H9 (cell line): ENCODE measurements around the gene KCNMA1. TPM values are rescaled to one million over a fixed set of nuclear protein-coding genes. Genes with fewer than 3 reads are reported as not detected.

Source experiments
- DNase-seq: peaks from one replicate; pipeline ENCODE4 v3.0.0-alpha.2; 2017
- H2AFZ ChIP-seq: one replicate; pipeline ENCODE4 v1.6.1; 2013; ENCODE audit warnings: mild to moderate bottlenecking, low read length, control low read depth, moderate library complexity
- H2AK5ac ChIP-seq: 2 replicates; pipeline ENCODE4 v1.6.1; 2013; ENCODE audit warnings: low read length, control low read depth, mixed read lengths; ENCODE audit not compliant: insufficient read length
- H2BK120ac ChIP-seq: one replicate; pipeline ENCODE4 v1.6.1; 2013; ENCODE audit warnings: low read depth, mild to moderate bottlenecking, low read length, control low read depth, inconsistent platforms; ENCODE audit not compliant: poor library complexity, severe bottlenecking
- H2BK12ac ChIP-seq: 2 replicates; pipeline ENCODE4 v1.6.1; 2013; ENCODE audit warnings: low read length, control low read depth, mixed read lengths, low read depth; ENCODE audit not compliant: insufficient read length
- H2BK15ac ChIP-seq: 2 replicates; pipeline ENCODE4 v1.6.1; 2013; ENCODE audit warnings: low read depth, low read length, control low read depth
- H2BK20ac ChIP-seq: one replicate; pipeline ENCODE4 v1.6.1; 2013; ENCODE audit warnings: low read depth, mild to moderate bottlenecking, low read length, control low read depth, inconsistent platforms; ENCODE audit not compliant: poor library complexity, severe bottlenecking
- H2BK5ac ChIP-seq: 2 replicates; pipeline ENCODE4 v1.6.1; 2013; ENCODE audit warnings: low read length, control low read depth, mixed read lengths; ENCODE audit not compliant: insufficient read length
- H3K14ac ChIP-seq: 2 replicates; pipeline ENCODE4 v1.6.1; 2013; ENCODE audit warnings: low read length, control low read depth; ENCODE audit not compliant: insufficient read depth
- H3K18ac ChIP-seq: 2 replicates; pipeline ENCODE4 v1.6.1; 2013; ENCODE audit warnings: low read depth, mild to moderate bottlenecking, mixed read lengths, low read length, control low read depth; ENCODE audit not compliant: insufficient read length
- H3K23ac ChIP-seq: 2 replicates; pipeline ENCODE4 v1.6.1; 2013; ENCODE audit warnings: low read length, control low read depth, mixed read lengths, low read depth; ENCODE audit not compliant: insufficient read length
- H3K23me2 ChIP-seq: 2 replicates; pipeline ENCODE4 v1.6.1; 2013; ENCODE audit warnings: low read depth, mild to moderate bottlenecking, mixed read lengths, low read length, control low read depth; ENCODE audit not compliant: insufficient read length, poor library complexity, severe bottlenecking
- H3K27ac ChIP-seq: 2 replicates; pipeline ENCODE4 v1.5.1; 2013; ENCODE audit warnings: low read length, control low read depth, mixed read lengths, low read depth; ENCODE audit not compliant: insufficient read length
- H3K27me3 ChIP-seq: 2 replicates; pipeline ENCODE4 v1.6.1; 2013; ENCODE audit warnings: low read length, control low read depth, inconsistent platforms; ENCODE audit not compliant: insufficient read depth
- H3K4ac ChIP-seq: 2 replicates; pipeline ENCODE4 v1.6.1; 2013; ENCODE audit warnings: low read depth, mild to moderate bottlenecking, control low read depth, inconsistent platforms, low read length, moderate library complexity
- H3K4me1 ChIP-seq: 2 replicates; pipeline ENCODE4 v1.6.1; 2013; ENCODE audit warnings: low read length, control low read depth, inconsistent platforms; ENCODE audit not compliant: insufficient read depth
- H3K4me2 ChIP-seq: 2 replicates; pipeline ENCODE4 v1.6.1; 2013; ENCODE audit warnings: low read length, control low read depth, mixed read lengths; ENCODE audit not compliant: insufficient read length, insufficient read depth
- H3K56ac ChIP-seq: 2 replicates; pipeline ENCODE4 v1.6.1; 2013; ENCODE audit warnings: low read depth, mild to moderate bottlenecking, mixed read lengths, low read length, control low read depth; ENCODE audit not compliant: insufficient read length
- H3K79me1 ChIP-seq: 2 replicates; pipeline ENCODE4 v1.6.1; 2013; ENCODE audit warnings: low read depth, mild to moderate bottlenecking, moderate library complexity, low read length, control low read depth, inconsistent platforms; ENCODE audit not compliant: insufficient read depth, poor library complexity, severe bottlenecking
- H3K79me2 ChIP-seq: 2 replicates; pipeline ENCODE4 v1.6.1; 2013; ENCODE audit warnings: low read length, control low read depth, inconsistent platforms; ENCODE audit not compliant: insufficient read depth
- H3K9ac ChIP-seq: 2 replicates; pipeline ENCODE4 v1.6.1; 2013; ENCODE audit warnings: low read length, control low read depth, mixed read lengths; ENCODE audit not compliant: insufficient read length; ENCODE audit errors: extremely low read depth
- H3K9me3 ChIP-seq: one replicate; pipeline ENCODE4 v1.6.1; 2013; ENCODE audit warnings: low read depth, low read length, inconsistent platforms; ENCODE audit not compliant: control insufficient read depth
- H3T11ph ChIP-seq: one replicate; pipeline ENCODE4 v1.6.1; 2013; ENCODE audit warnings: mild to moderate bottlenecking, low read length, control low read depth, inconsistent platforms
- H4K20me1 ChIP-seq: one replicate; pipeline ENCODE4 v1.6.1; 2013; ENCODE audit not compliant: control insufficient read depth, insufficient read length, insufficient read depth
- H4K5ac ChIP-seq: 2 replicates; pipeline ENCODE4 v1.6.1; 2013; ENCODE audit warnings: low read depth, mild to moderate bottlenecking, mixed read lengths, low read length, control low read depth; ENCODE audit not compliant: insufficient read length
- H4K8ac ChIP-seq: replicated peaks from 2 replicates; pipeline ENCODE4 v1.6.1; 2013; ENCODE audit warnings: low read length, control low read depth, mixed read lengths, low read depth; ENCODE audit not compliant: insufficient read length
- H4K91ac ChIP-seq: 2 replicates; pipeline ENCODE4 v1.6.1; 2013; ENCODE audit warnings: low read depth, mild to moderate bottlenecking, moderate library complexity, mixed read lengths, low read length, control low read depth; ENCODE audit not compliant: insufficient read length
- H3K27ac Mint-ChIP-seq, 3 experiments: 2 replicates in 2 of 3; 3 replicates in 1 of 3; pipeline ENCODE4 v1.8.0; 2020 to 2021; ENCODE audit warnings: mixed read lengths in 3 of 3, mild to moderate bottlenecking in 1 of 3, moderate library complexity in 1 of 3
- H3K27me3 Mint-ChIP-seq: 2 replicates; pipeline ENCODE4 v1.8.0; 2021; ENCODE audit warnings: low read depth, mild to moderate bottlenecking, moderate library complexity, mixed read lengths
- H3K36me3 Mint-ChIP-seq, 3 experiments: 2 replicates in 2 of 3; 3 replicates in 1 of 3; pipeline ENCODE4 v1.8.0; 2020 to 2021; ENCODE audit warnings: low read depth in 3 of 3, mixed read lengths in 3 of 3; ENCODE audit not compliant: insufficient read depth in 1 of 3
- H3K4me1 Mint-ChIP-seq, 2 experiments: 2 replicates each; pipeline ENCODE4 v1.8.0; 2020; ENCODE audit warnings: mixed read lengths in 2 of 2
- H3K4me3 Mint-ChIP-seq, 2 experiments: 2 replicates in 1 of 2; 3 replicates in 1 of 2; pipeline ENCODE4 v1.8.0; 2020 to 2021; ENCODE audit warnings: mild to moderate bottlenecking in 2 of 2, mixed read lengths in 2 of 2, moderate library complexity in 1 of 2
- H3K9me3 Mint-ChIP-seq, 2 experiments: 2 replicates in 1 of 2; 3 replicates in 1 of 2; pipeline ENCODE4 v1.8.0; 2020; ENCODE audit warnings: mild to moderate bottlenecking in 2 of 2, mixed read lengths in 2 of 2, moderate library complexity in 1 of 2
- WGBS: extraction: QIAGEN DNeasy Blood & Tissue Kit; methylation state at CpG from one replicate; pipeline ENCODE4 v1.1.7; 2013; ENCODE audit warnings: missing lambda C conversion rate, low lambda C conversion rate, mixed read lengths; ENCODE audit not compliant: insufficient read length; ENCODE audit errors: extremely low coverage; 5-methylcytosine and 5-hydroxymethylcytosine counted together
- total RNA-seq: library from RNA; stranded (reverse); gene quantifications from 2 replicates; pipeline ENCODE4 v1.2.1, GENCODE V29; 2021
- TF ChIP-seq, protein P1 (sequence below): fragments of 200-600 bp; sonication (generic); conservative IDR thresholded peaks from 3 replicates; pipeline ENCODE4 v1.8.0; 2021; ENCODE audit warnings: antibody characterized with exemption, mild to moderate bottlenecking

The KCNMA1 gene
- total RNA-seq, 1 experiment from 2014 or later = 2.0 TPM

DNA sequence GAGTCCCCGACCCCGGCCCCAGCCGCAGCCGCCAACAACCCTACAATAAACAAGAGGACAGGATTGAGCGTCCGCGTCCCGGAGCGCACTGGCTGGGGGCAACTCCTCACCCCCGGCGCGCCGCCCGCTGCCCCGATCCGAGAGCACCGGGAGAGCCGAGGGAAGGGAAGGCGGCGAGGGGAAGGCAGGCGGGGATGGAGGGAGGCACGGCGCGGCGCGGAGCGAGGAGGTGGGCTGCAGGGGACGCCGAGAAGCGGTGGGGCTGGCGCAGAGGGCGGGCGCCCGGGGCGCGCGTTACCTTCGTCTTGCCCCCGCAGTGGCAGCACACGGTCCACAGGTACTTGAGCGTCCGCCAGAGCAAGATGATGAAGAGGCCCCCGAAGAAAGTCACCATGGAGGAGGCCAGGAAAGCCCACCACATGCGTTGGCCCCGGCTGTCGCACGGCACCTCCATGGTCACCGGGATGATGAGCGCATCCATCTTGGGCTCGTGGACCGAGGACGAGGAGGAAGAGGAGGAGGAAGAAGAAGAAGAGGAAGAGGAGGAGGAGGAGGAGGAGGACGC lies 559 bp downstream of the KCNMA1 start:
- peak overlapping the region; percentile 88 to 100 for H3K4me3 Mint-ChIP-seq
- no peak overlapping the region for H2BK12ac ChIP-seq

More for the DNA sequence above, 559 bp downstream of the KCNMA1 start:
- no peaks in the 10 kb centered on the region for H4K20me1 ChIP-seq
- H4K5ac ChIP-seq = no peak overlapping the region
- peak; percentile 41 for DNase-seq
- peak overlapping the region; percentile 27; the same call in 1 of the 2 replicates for H3K14ac ChIP-seq
- peaks cover 88% of the 10 kb centered on the region for H3K27me3 Mint-ChIP-seq
- no peaks in the 10 kb centered on the region for H3K79me2 ChIP-seq
- no peak overlapping the region for H3T11ph ChIP-seq
- H3K23me2 ChIP-seq = peaks cover 20% of the 10 kb centered on the region
- H4K8ac ChIP-seq = no peak overlapping the region
- H3K23ac ChIP-seq = no peak overlapping the region
- no peak overlapping the region for H2BK120ac ChIP-seq
- no peak overlapping the region for H2AK5ac ChIP-seq
- peaks cover 40% of the 10 kb centered on the region for H3K27me3 ChIP-seq
- no peak overlapping the region for H2BK5ac ChIP-seq
- H3K4me1 ChIP-seq = no peaks in the 10 kb centered on the region; the same call in 1 of the 2 replicates
- no peak overlapping the region for H3K27ac ChIP-seq
- no peak overlapping the region for H2BK15ac ChIP-seq
- H4K91ac ChIP-seq = no peak overlapping the region
- no peak overlapping the region for H2AFZ ChIP-seq
- TF ChIP-seq, protein P1, sequence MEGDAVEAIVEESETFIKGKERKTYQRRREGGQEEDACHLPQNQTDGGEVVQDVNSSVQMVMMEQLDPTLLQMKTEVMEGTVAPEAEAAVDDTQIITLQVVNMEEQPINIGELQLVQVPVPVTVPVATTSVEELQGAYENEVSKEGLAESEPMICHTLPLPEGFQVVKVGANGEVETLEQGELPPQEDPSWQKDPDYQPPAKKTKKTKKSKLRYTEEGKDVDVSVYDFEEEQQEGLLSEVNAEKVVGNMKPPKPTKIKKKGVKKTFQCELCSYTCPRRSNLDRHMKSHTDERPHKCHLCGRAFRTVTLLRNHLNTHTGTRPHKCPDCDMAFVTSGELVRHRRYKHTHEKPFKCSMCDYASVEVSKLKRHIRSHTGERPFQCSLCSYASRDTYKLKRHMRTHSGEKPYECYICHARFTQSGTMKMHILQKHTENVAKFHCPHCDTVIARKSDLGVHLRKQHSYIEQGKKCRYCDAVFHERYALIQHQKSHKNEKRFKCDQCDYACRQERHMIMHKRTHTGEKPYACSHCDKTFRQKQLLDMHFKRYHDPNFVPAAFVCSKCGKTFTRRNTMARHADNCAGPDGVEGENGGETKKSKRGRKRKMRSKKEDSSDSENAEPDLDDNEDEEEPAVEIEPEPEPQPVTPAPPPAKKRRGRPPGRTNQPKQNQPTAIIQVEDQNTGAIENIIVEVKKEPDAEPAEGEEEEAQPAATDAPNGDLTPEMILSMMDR = no peak; the same call in 1 of the 3 replicates
- H3K9me3 Mint-ChIP-seq = no peaks in the 10 kb centered on the region
- H3K27ac Mint-ChIP-seq = no peak overlapping the region; a peak in 1 of 7 replicates
- H3K4me1 Mint-ChIP-seq = peaks cover 27 to 33% of the 10 kb centered on the region in 2 experiments
- no peaks in the 10 kb centered on the region for H3K79me1 ChIP-seq
- H3K36me3 Mint-ChIP-seq = no peaks in the 10 kb centered on the region; a peak in 1 of 7 replicates
- H3K56ac ChIP-seq = no peak overlapping the region
- H2BK20ac ChIP-seq = no peak overlapping the region
- WGBS = no CpG with 5 or more reads among the region's 53 CpGs
- H3K9ac ChIP-seq = no peak overlapping the region
- H3K4me2 ChIP-seq = peak overlapping the region; percentile 69
- H3K4ac ChIP-seq = no peak overlapping the region
- no peaks in the 10 kb centered on the region for H3K9me3 ChIP-seq
- no peak overlapping the region for H3K18ac ChIP-seq
